H1 (cell line): ENCODE data around the gene NOL3. TPM values are rescaled to one million over a fixed set of nuclear protein-coding genes. Genes with fewer than 3 reads are reported as not detected.

Experiments used
- CTCF ChIA-PET: fragments of 300-600 bp; sonication (Branson Sonifier 250); formaldehyde crosslinking; loops from one replicate; lab custom pipeline; 2021; ENCODE audit not compliant: partially characterized antibody; lab: Charles Lee
- POLR2A ChIA-PET: fragments of 300-600 bp; sonication (Branson Sonifier 250); formaldehyde crosslinking; loops from one replicate; lab custom pipeline; 2021; ENCODE audit warnings: inconsistent platforms; ENCODE audit not compliant: partially characterized antibody; lab: Charles Lee
- DNase-seq, 2 experiments: peaks; one replicate each; pipeline versions ENCODE4 v3.0.0 to v3.0.0-alpha.2; 2010 to 2022; ENCODE audit warnings: low spot score in 2 of 2, low read depth in 1 of 2, mixed read lengths in 1 of 2
- FAIRE-seq: peaks from 2 replicates; lab custom pipeline; 2011; peaks lifted over from hg19 to GRCh38; lab: Jason Lieb, UNC
- H2AFZ ChIP-seq: 2 replicates; pipeline ENCODE4 v1.8.1; 2012; ENCODE audit warnings: low read length, inconsistent platforms
- H2AK5ac ChIP-seq: 2 replicates; pipeline ENCODE4 v1.6.1; 2013; ENCODE audit warnings: low read depth, low read length
- H2BK120ac ChIP-seq: replicated peaks from 2 replicates; pipeline ENCODE3; 2013; ENCODE audit warnings: low read depth, low read length, inconsistent platforms
- H2BK12ac ChIP-seq: 2 replicates; pipeline ENCODE4 v1.6.1; 2013; ENCODE audit warnings: low read depth, low read length
- H2BK15ac ChIP-seq: 2 replicates; pipeline ENCODE4 v1.6.1; 2013; ENCODE audit warnings: low read length
- H2BK20ac ChIP-seq: 2 replicates; pipeline ENCODE4 v1.6.1; 2013; ENCODE audit warnings: low read length
- H2BK5ac ChIP-seq: 2 replicates; pipeline ENCODE4 v1.6.1; 2013; ENCODE audit warnings: low read depth, low read length
- H3K14ac ChIP-seq: 2 replicates; pipeline ENCODE4 v1.6.1; 2013; ENCODE audit warnings: inconsistent platforms; ENCODE audit not compliant: insufficient read length
- H3K18ac ChIP-seq: 2 replicates; pipeline ENCODE4 v1.6.1; 2013; ENCODE audit warnings: low read length; ENCODE audit errors: extremely low read depth
- H3K23ac ChIP-seq: 2 replicates; pipeline ENCODE4 v1.6.1; 2013; ENCODE audit warnings: inconsistent platforms; ENCODE audit not compliant: insufficient read length
- H3K23me2 ChIP-seq: 2 replicates; pipeline ENCODE4 v1.6.1; 2013; ENCODE audit warnings: low read depth, low read length
- H3K27ac ChIP-seq: 2 replicates; pipeline ENCODE4 v1.6.1; 2011; ENCODE audit warnings: low read depth, low read length, inconsistent platforms
- H3K27me3 ChIP-seq, 4 experiments: replicated peaks in 1 of 4; 1 replicate in 1 of 4; 2 replicates in 3 of 4; pipeline versions ENCODE4 v1.6.1 to v1.8.1; 2011 to 2013; ENCODE audit warnings: low read length in 3 of 4, mild to moderate bottlenecking in 3 of 4, inconsistent platforms in 2 of 4, mixed read lengths in 2 of 4, moderate library complexity in 1 of 4; ENCODE audit not compliant: control insufficient read depth in 3 of 4, insufficient read depth in 3 of 4; ENCODE audit errors: extremely low read depth in 1 of 4
- H3K36me3 ChIP-seq, 4 experiments: 2 replicates each; pipeline versions ENCODE4 v1.6.1 to v1.8.1; 2011 to 2013; ENCODE audit warnings: mild to moderate bottlenecking in 4 of 4, low read length in 3 of 4, moderate library complexity in 2 of 4, control low read depth in 1 of 4, inconsistent platforms in 1 of 4; ENCODE audit not compliant: insufficient read depth in 4 of 4, control insufficient read depth in 2 of 4
- H3K4ac ChIP-seq: replicated peaks from 2 replicates; pipeline ENCODE3; 2013; ENCODE audit warnings: low read length, low read depth, mixed read lengths, inconsistent platforms; ENCODE audit not compliant: insufficient read length
- H3K4me1 ChIP-seq, 4 experiments: replicated peaks in 1 of 4; 1 replicate in 1 of 4; 2 replicates in 3 of 4; pipeline versions ENCODE4 v1.6.1 to v1.8.1; 2011 to 2013; ENCODE audit warnings: low read length in 3 of 4, inconsistent platforms in 2 of 4, mixed read lengths in 1 of 4; ENCODE audit not compliant: insufficient read depth in 4 of 4, control insufficient read depth in 3 of 4
- H3K4me2 ChIP-seq, 2 experiments: 2 replicates each; pipeline versions ENCODE4 v1.6.1 to v1.8.1; 2011 to 2013; ENCODE audit warnings: low read depth in 2 of 2, low read length in 2 of 2, control low read depth in 1 of 2, inconsistent platforms in 1 of 2, mild to moderate bottlenecking in 1 of 2; ENCODE audit not compliant: insufficient read depth in 1 of 2
- H3K4me3 ChIP-seq, 4 experiments: fragments of 200-600, 300-600 bp in 1 of 4; sonication (generic), shearing (Covaris generic), sonication (Bioruptor Twin) in 1 of 4; 2 replicates each; pipeline versions ENCODE4 v1.5.1 to v1.8.1; 2011 to 2016; ENCODE audit warnings: low read length in 4 of 4, low read depth in 3 of 4, control low read depth in 2 of 4, inconsistent platforms in 2 of 4, mild to moderate bottlenecking in 2 of 4, mixed read lengths in 1 of 4, moderate library complexity in 1 of 4; ENCODE audit not compliant: insufficient read depth in 2 of 4; ENCODE audit errors: extremely low read depth in 1 of 4
- H3K56ac ChIP-seq: replicated peaks from 2 replicates; pipeline ENCODE3; 2013; ENCODE audit warnings: low read depth, mild to moderate bottlenecking, mixed read lengths, low read length, inconsistent platforms; ENCODE audit not compliant: insufficient read length
- H3K79me1 ChIP-seq: 2 replicates; pipeline ENCODE4 v1.6.1; 2013; ENCODE audit warnings: low read depth, low read length, control low read depth
- H3K79me2 ChIP-seq, 2 experiments: 2 replicates each; pipeline versions ENCODE4 v1.6.1 to v1.8.1; 2012 to 2013; ENCODE audit warnings: low read length in 2 of 2, mild to moderate bottlenecking in 2 of 2, inconsistent platforms in 1 of 2; ENCODE audit not compliant: insufficient read depth in 2 of 2, control insufficient read depth in 1 of 2
- H3K9ac ChIP-seq, 4 experiments: replicated peaks in 1 of 4; 1 replicate in 1 of 4; 2 replicates in 3 of 4; pipeline versions ENCODE4 v1.6.1 to v1.8.1; 2011 to 2013; ENCODE audit warnings: low read depth in 3 of 4, low read length in 3 of 4, control low read depth in 2 of 4, mild to moderate bottlenecking in 2 of 4, moderate library complexity in 2 of 4, inconsistent platforms in 1 of 4; ENCODE audit errors: extremely low read depth in 1 of 4
- H3K9me3 ChIP-seq, 2 experiments: 2 replicates each; pipeline versions ENCODE4 v1.6.1 to v1.8.1; 2012 to 2013; ENCODE audit warnings: mild to moderate bottlenecking in 2 of 2, moderate library complexity in 2 of 2, control low read depth in 1 of 2, inconsistent platforms in 1 of 2, low read depth in 1 of 2, low read length in 1 of 2, mixed read lengths in 1 of 2; ENCODE audit not compliant: insufficient read depth in 2 of 2
- H4K20me1 ChIP-seq, 2 experiments: replicated peaks in 1 of 2; 2 replicates each; pipeline versions ENCODE3 to v1.8.1; 2011 to 2013; ENCODE audit warnings: inconsistent platforms in 2 of 2, low read length in 2 of 2, mild to moderate bottlenecking in 1 of 2; ENCODE audit not compliant: insufficient read depth in 2 of 2, control insufficient read depth in 1 of 2
- H4K5ac ChIP-seq: 2 replicates; pipeline ENCODE4 v1.6.1; 2013; ENCODE audit warnings: low read length, low read depth, mixed read lengths, inconsistent platforms; ENCODE audit not compliant: insufficient read length
- H4K8ac ChIP-seq: 2 replicates; pipeline ENCODE4 v1.8.0; 2013; ENCODE audit warnings: mild to moderate bottlenecking, moderate library complexity, low read length, inconsistent platforms; ENCODE audit not compliant: insufficient read depth; ENCODE audit errors: extremely low read depth
- H4K91ac ChIP-seq: replicated peaks from 2 replicates; pipeline ENCODE3; 2013; ENCODE audit warnings: low read length, mixed read lengths, inconsistent platforms; ENCODE audit not compliant: insufficient read length
- CHD2 ChIP-seq: IDR thresholded peaks from 2 replicates; pipeline ENCODE4 v1.6.1; 2012; ENCODE audit warnings: low read length, improper control_type of control experiment
- CTBP2 ChIP-seq: IDR thresholded peaks from 2 replicates; pipeline ENCODE4 v1.7.0; 2011; ENCODE audit warnings: borderline replicate concordance, mild to moderate bottlenecking, moderate library complexity, mixed read lengths, low read length; ENCODE audit not compliant: insufficient read depth, insufficient read length
- EZH2 ChIP-seq: fragments of 200-600 bp; sonication (generic); IDR thresholded peaks from 2 replicates; pipeline ENCODE4 v1.7.1; 2012; ENCODE audit warnings: low read depth, mild to moderate bottlenecking, moderate library complexity, low read length, inconsistent platforms; ENCODE audit not compliant: severe bottlenecking
- FOSL1 ChIP-seq: IDR thresholded peaks from 2 replicates; pipeline ENCODE4 v1.6.1; 2011; ENCODE audit warnings: mild to moderate bottlenecking, low read depth, low read length, moderate library complexity; ENCODE audit not compliant: insufficient read depth
- HDAC2 ChIP-seq, 2 experiments: fragments of 300-600 bp in 1 of 2; sonication (generic) in 1 of 2; IDR thresholded peaks; 2 replicates each; pipeline ENCODE4 v1.6.1; 2011 to 2012; ENCODE audit warnings: low read depth in 2 of 2, low read length in 2 of 2, mild to moderate bottlenecking in 2 of 2, moderate library complexity in 2 of 2, borderline replicate concordance in 1 of 2, inconsistent platforms in 1 of 2
- POLR2AphosphoS5 ChIP-seq: IDR thresholded peaks from 2 replicates; pipeline ENCODE4 v1.6.1; 2011; ENCODE audit warnings: low read depth, low read length
- RAD21 ChIP-seq, 2 experiments: IDR thresholded peaks in 1 of 2; conservative IDR thresholded peaks in 1 of 2; 2 replicates each; pipeline ENCODE4 v1.6.1; 2011; ENCODE audit warnings: low read depth in 2 of 2, low read length in 2 of 2, improper control_type of control experiment in 1 of 2, inconsistent platforms in 1 of 2, mild to moderate bottlenecking in 1 of 2, moderate library complexity in 1 of 2
- TAF1 ChIP-seq: IDR thresholded peaks from 2 replicates; pipeline ENCODE4 v1.6.1; 2011; ENCODE audit warnings: mild to moderate bottlenecking, low read depth, low read length
- TBP ChIP-seq: IDR thresholded peaks from 2 replicates; pipeline ENCODE4 v1.6.1; 2011; ENCODE audit warnings: low read depth, low read length, improper control_type of control experiment
- WGBS, 2 experiments: shearing (Covaris generic) in 1 of 2; methylation state at CpG; one replicate each; pipeline versions ENCODE4 v1.1.6 to v1.1.7; 2013 to 2015; ENCODE audit warnings: low lambda C conversion rate in 2 of 2, mixed read lengths in 2 of 2, inconsistent platforms in 1 of 2, low coverage in 1 of 2, missing lambda C conversion rate in 1 of 2; ENCODE audit not compliant: insufficient replicate concordance in 2 of 2, insufficient coverage in 1 of 2, insufficient read length in 1 of 2; ENCODE audit errors: extremely low coverage in 1 of 2, missing lambda C conversion rate in 1 of 2; 5-methylcytosine and 5-hydroxymethylcytosine counted together
- polyA plus RNA-seq, 7 experiments: library from polyadenylated mRNA; depleted of rRNA in 3 of 7; stranded (reverse) in 5 of 7; unstranded in 2 of 7; fragments of >200 nt in 5 of 7; fragments of 200-250 nt in 2 of 7; gene quantifications; 1 replicate in 5 of 7; 2 replicates in 1 of 7; 4 replicates in 1 of 7; pipeline versions ENCODE4 v1.2.1 to v1.2.3, GENCODE V29; 2011 to 2013; ENCODE audit warnings: missing spikeins in 2 of 7, mixed read lengths in 2 of 7
- total RNA-seq: library from RNA; stranded (reverse); fragmentation: NEBNext Ultra II Directional; extraction: Animal tissue kit (Norgen Biotek cat#: 25700); gene quantifications from 2 replicates; pipeline ENCODE4 v1.2.1, GENCODE V29; 2021
- TF ChIP-seq, protein P1 (sequence below): IDR thresholded peaks from 2 replicates; pipeline ENCODE4 v1.6.1; 2011; ENCODE audit warnings: low read length, improper control_type of control experiment

Gene NOL3
- total and polyA plus RNA-seq, 2 of the 8 experiments (the other 6 are each of a cell fraction or from before 2014, with no cell fraction given), result 2.2 to 4.6 TPM

DNA sequence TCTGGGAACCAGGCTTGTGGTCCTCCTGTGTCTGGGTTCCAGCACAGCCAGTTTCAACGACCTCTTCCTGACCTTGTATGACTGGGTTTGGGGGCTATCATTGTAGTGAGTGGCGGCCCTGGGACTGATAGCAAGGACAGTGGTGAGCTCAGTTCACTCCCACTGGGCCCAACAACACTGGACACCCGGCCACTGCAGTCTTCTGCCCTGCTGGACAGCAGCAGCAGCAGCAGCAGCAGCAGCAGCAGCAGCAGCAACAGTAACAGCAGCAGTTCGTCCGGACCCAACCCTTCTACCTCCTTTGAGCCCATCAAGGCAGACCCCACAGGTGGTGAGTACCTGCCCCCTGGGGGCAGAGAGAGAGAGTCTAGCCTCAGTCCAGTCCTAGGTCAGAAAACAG lies 25.3 kb downstream of the NOL3 start:
- Histone ChIP-seq H2BK120ac (no peak overlapping the region), H3K79me1 (peaks cover 10% of the 10 kb centered on the region), H3K4ac (no peak overlapping the region), H3K56ac (no peak overlapping the region), H2BK5ac (no peak overlapping the region), H2BK12ac (no peak overlapping the region), H3K14ac (no peak overlapping the region), H3K4me1 (peaks cover 0 to 17% (median 10%) of the 10 kb centered on the region in 4 experiments; a peak in 5 of 7 replicates), H3K9me3 (no peaks in the 10 kb centered on the region), H3K18ac (no peak overlapping the region), H4K5ac (no peak overlapping the region), H4K91ac (no peak overlapping the region), H2AFZ (no peak overlapping the region), H2AK5ac (no peak overlapping the region), H3K27ac (no peak overlapping the region), H3K79me2 (peaks cover 8 to 17% of the 10 kb centered on the region in 2 experiments), H3K27me3 (no peaks in the 10 kb centered on the region), H2BK20ac (no peak overlapping the region), H3K23ac (no peak overlapping the region), H4K8ac (no peak overlapping the region), H2BK15ac (no peak overlapping the region), H3K36me3 (peaks cover 18 to 44% (median 34%) of the 10 kb centered on the region in 4 experiments), H3K23me2 (peaks cover 13% of the 10 kb centered on the region), H4K20me1 (peaks cover 5 to 29% of the 10 kb centered on the region in 2 experiments), H3K4me3 (no peak overlapping the region), H3K9ac (no peak overlapping the region), H3K4me2 (no peak overlapping the region)
- ChIA-PET POLR2A (interaction anchor here (0.9 to 1.3 kb wide), 2 partner anchors 11 kb away, joined by 3 to 4 read pairs; no protein-coding TSS in a partner anchor), CTCF (interaction anchor here (0.9 to 8.7 kb wide), 5 partner anchors 16 to 44 kb away, joined by 3 to 111 read pairs (median 4); no protein-coding TSS in a partner anchor)
- DNase-seq (no peak), FAIRE-seq (no peak)
- WGBS, 2 experiments, result 86% methylated on average over 5 of the region's 5 CpGs; no CpG with 5 or more reads in 1 of the 2 experiments
- TF ChIP-seq CHD2 (no peak), POLR2AphosphoS5 (no peak), CTBP2 (no peak), EZH2 (no peak), FOSL1 (no peak), TAF1 (no peak), TBP (no peak), RAD21 (IDR thresholded peaks at IDR 0.05 in 1 of 2, conservative IDR thresholded peaks at IDR 0.05 in 1 of 2; ENCODE audit: low read depth in 2 of 2, low read length in 2 of 2) (no peak), HDAC2 (IDR thresholded peaks at IDR 0.05; ENCODE audit: borderline replicate concordance in 1 of 2, low read depth in 2 of 2, low read length in 2 of 2) (no peak)
- TF ChIP-seq, protein P1, sequence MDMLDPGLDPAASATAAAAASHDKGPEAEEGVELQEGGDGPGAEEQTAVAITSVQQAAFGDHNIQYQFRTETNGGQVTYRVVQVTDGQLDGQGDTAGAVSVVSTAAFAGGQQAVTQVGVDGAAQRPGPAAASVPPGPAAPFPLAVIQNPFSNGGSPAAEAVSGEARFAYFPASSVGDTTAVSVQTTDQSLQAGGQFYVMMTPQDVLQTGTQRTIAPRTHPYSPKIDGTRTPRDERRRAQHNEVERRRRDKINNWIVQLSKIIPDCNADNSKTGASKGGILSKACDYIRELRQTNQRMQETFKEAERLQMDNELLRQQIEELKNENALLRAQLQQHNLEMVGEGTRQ, result no peak
